ENCODE measurements around the gene ANKRD6. TPM values are rescaled to one million over a fixed set of nuclear protein-coding genes. Genes with fewer than 3 reads are reported as not detected.

Gene ANKRD6
- total RNA-seq, 1 donor from 2014 or later: 4.9 TPM

- no peak for DNase-seq (ENCODE audit: low read depth in 2 of 2)
Measured at GRCh38 chr6:89506716-89507617, 74.0 kb downstream of the ANKRD6 start.

- no peak for DNase-seq (ENCODE audit: low read depth in 2 of 2)
Measured at GRCh38 chr6:89508755-89509563, 76.0 kb downstream of the ANKRD6 start.

GRCh38 chr6:89509777-89510281 is 76.9 kb downstream of the ANKRD6 start:
- DNase-seq (ENCODE audit: low read depth in 2 of 2): no peak

- DNase-seq (ENCODE audit: low read depth in 2 of 2): no peak
Measured at GRCh38 chr6:89510393-89510792, 77.4 kb downstream of the ANKRD6 start.

- no peak for DNase-seq (ENCODE audit: low read depth in 2 of 2)
Measured at GRCh38 chr6:89518352-89519055, 85.6 kb downstream of the ANKRD6 start.

- no peak for DNase-seq (ENCODE audit: low read depth in 2 of 2)
Measured at GRCh38 chr6:89520736-89521135, 87.8 kb downstream of the ANKRD6 start.

GRCh38 chr6:89522778-89523177 is 89.8 kb downstream of the ANKRD6 start:
- DNase-seq (ENCODE audit: low read depth in 2 of 2): no peak

GRCh38 chr6:89525786-89526562 is 93.0 kb downstream of the ANKRD6 start:
- no peak for DNase-seq (ENCODE audit: low read depth in 2 of 2)

GRCh38 chr6:89526563-89526869 is 93.6 kb downstream of the ANKRD6 start:
- DNase-seq (ENCODE audit: low read depth in 2 of 2): no peak

- DNase-seq (ENCODE audit: low read depth in 2 of 2): no peak
Measured at GRCh38 chr6:89527634-89528033, 94.7 kb downstream of the ANKRD6 start.

- no peak for DNase-seq (ENCODE audit: low read depth in 2 of 2)
Measured at GRCh38 chr6:89528866-89529265, 95.9 kb downstream of the ANKRD6 start.

- DNase-seq (ENCODE audit: low read depth in 2 of 2): no peak
Measured at GRCh38 chr6:89530982-89531381, 98.0 kb downstream of the ANKRD6 start.

- no peak for DNase-seq (ENCODE audit: low read depth in 2 of 2)
Measured at GRCh38 chr6:89536231-89536630, 103.3 kb downstream of the ANKRD6 start.

GRCh38 chr6:89539779-89540178 is 106.8 kb downstream of the ANKRD6 start:
- DNase-seq (ENCODE audit: low read depth in 2 of 2): no peak

- DNase-seq (ENCODE audit: low read depth in 2 of 2): no peak
Measured at GRCh38 chr6:89542081-89542857, 109.3 kb downstream of the ANKRD6 start.

- no peak for DNase-seq (ENCODE audit: low read depth in 2 of 2)
Measured at GRCh38 chr6:89542866-89543265, 109.9 kb downstream of the ANKRD6 start.

- no peak for DNase-seq (ENCODE audit: low read depth in 2 of 2)
Measured at GRCh38 chr6:89547281-89547680, 114.3 kb downstream of the ANKRD6 start.

GRCh38 chr6:89553431-89553830 is 120.5 kb downstream of the ANKRD6 start:
- no peak for DNase-seq (ENCODE audit: low read depth in 2 of 2)

- no peak for DNase-seq (ENCODE audit: low read depth in 2 of 2)
Measured at GRCh38 chr6:89554106-89554505, 121.2 kb downstream of the ANKRD6 start.

- no peak for DNase-seq (ENCODE audit: low read depth in 2 of 2)
Measured at GRCh38 chr6:89555031-89555430, 122.1 kb downstream of the ANKRD6 start.
